Activated CD4-positive, alpha-beta T cell treated with anti-CD3 and anti-CD28 coated beads, Interleukin-2, amount 10 ng/mL, durations not matched to agents 24 days and 14 days (primary cell): ENCODE measurements around the gene PRLH. TPM values are rescaled to one million over a fixed set of nuclear protein-coding genes. Genes with fewer than 3 reads are reported as not detected.

Experiments
- DNase-seq: peaks from one replicate; pipeline ENCODE4 v3.0.0; 2022
- H3K27ac Mint-ChIP-seq: one replicate; pipeline ENCODE4 v1.8.0; 2022; ENCODE audit warnings: mild to moderate bottlenecking, mixed read lengths
- H3K27me3 Mint-ChIP-seq: one replicate; pipeline ENCODE4 v1.8.0; 2022; ENCODE audit warnings: mixed read lengths
- H3K36me3 Mint-ChIP-seq: one replicate; pipeline ENCODE4 v1.8.0; 2022; ENCODE audit warnings: low read depth, mild to moderate bottlenecking, mixed read lengths
- H3K4me1 Mint-ChIP-seq: one replicate; pipeline ENCODE4 v1.8.0; 2021; ENCODE audit warnings: mixed read lengths
- H3K4me3 Mint-ChIP-seq: one replicate; pipeline ENCODE4 v1.8.0; 2022; ENCODE audit warnings: mild to moderate bottlenecking, moderate library complexity, mixed read lengths
- H3K9me3 Mint-ChIP-seq: one replicate; pipeline ENCODE4 v1.8.0; 2021; ENCODE audit warnings: mixed read lengths
- intact Hi-C: fragments of 100-400 bp; cut with micrococcal nuclease; formaldehyde crosslinking; loops from one replicate; pipeline ENCODE4 v1.15.1; 2023
- total RNA-seq: library from RNA; stranded (reverse); gene quantifications from 2 replicates; pipeline ENCODE4 v1.2.3, GENCODE V29; 2022

Gene PRLH
- not detected in 2 replicates for total RNA-seq

DNA sequence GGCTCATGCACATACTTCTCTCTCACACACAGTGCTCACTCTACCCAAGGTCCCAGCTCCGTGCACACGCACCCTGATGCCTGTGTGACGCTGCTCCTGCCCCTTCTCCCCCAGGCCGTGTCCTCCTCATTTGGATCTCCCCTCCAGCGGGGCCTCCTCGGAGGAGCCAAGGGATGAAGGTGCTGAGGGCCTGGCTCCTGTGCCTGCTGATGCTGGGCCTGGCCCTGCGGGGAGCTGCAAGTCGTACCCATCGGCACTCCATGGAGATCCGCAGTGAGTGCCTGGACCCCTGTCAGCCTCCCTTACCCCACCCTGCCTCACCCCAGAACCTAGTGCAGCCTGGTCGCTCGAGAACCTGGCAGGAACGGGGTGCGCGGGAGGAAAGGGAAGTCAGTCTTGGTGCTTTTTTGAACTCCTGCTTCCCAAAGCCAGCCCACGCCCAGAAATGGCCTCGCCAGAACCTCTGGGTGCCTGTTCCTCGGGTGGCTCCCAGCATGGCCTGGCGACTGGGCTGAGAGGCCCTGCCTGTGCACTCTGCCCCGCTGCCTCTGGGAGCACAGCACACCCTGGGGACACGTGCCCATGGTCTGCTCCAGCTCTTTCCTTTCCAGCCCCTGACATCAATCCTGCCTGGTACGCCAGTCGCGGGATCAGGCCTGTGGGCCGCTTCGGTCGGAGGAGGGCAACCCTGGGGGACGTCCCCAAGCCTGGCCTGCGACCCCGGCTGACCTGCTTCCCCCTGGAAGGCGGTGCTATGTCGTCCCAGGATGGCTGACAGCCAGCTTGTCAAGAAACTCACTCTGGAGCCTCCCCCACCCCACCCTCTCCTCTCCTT lies at the start of gene PRLH:
TSS of gene PRLH (plus strand) at position 174 of the 835 bp plus-strand sequence. CDS start at position 174, 0 bp downstream.
- peaks cover under 1% of the 10 kb centered on the region for H3K4me1 Mint-ChIP-seq

GRCh38 chr2:237517163-237517562 lies 49.2 kb upstream of the PRLH start:
- no peak overlapping the region for H3K27ac Mint-ChIP-seq
- no peak overlapping the region for H3K4me3 Mint-ChIP-seq
- no peaks in the 10 kb centered on the region for H3K36me3 Mint-ChIP-seq
- peaks cover 7% of the 10 kb centered on the region for H3K9me3 Mint-ChIP-seq
- intact Hi-C loops, result loop anchor here (10.0 kb wide), 1 partner anchor 228 kb away; no protein-coding TSS in a partner anchor
- H3K4me1 Mint-ChIP-seq, result no peaks in the 10 kb centered on the region
- H3K27me3 Mint-ChIP-seq, result no peaks in the 10 kb centered on the region
- no peak for DNase-seq

More for the DNA sequence above, at the start of gene PRLH:
- intact Hi-C loops, result no loop called here
- Mint-ChIP-seq H3K4me3 (no peak within 1 kb of the TSS), H3K27ac (no peak within 1 kb of the TSS), H3K27me3 (peaks cover 8% of the 10 kb centered on the region), H3K9me3 (no peaks in the 10 kb centered on the region), H3K36me3 (no peaks in the 10 kb centered on the region)
- no peak for DNase-seq

DNA sequence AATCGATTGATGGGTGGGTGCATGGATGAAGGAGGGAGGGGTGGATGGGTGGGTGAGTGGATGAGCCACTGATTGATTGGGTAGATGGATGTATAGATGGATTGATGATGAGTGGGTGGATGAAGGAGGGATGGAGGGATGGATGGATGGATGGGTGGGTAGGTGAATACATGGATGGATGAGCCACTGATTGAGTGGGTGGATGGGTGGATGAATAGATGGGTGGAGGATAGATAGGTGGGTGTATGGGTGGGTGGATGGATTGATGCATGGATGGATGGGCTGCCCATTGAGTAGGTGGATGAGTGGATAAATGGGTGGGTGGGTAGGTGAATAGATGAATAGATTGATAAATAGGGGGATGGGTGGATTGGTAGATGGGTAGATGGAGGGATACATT lies 48.4 kb upstream of the PRLH start:
- Mint-ChIP-seq H3K9me3 (peaks cover 7% of the 10 kb centered on the region), H3K4me1 (no peaks in the 10 kb centered on the region), H3K27ac (no peak overlapping the region), H3K36me3 (no peaks in the 10 kb centered on the region), H3K27me3 (no peaks in the 10 kb centered on the region), H3K4me3 (no peak overlapping the region)
- intact Hi-C loops, result loop anchor here (10.0 kb wide), 1 partner anchor 227 kb away; no protein-coding TSS in a partner anchor
- DNase-seq, result no peak

DNA sequence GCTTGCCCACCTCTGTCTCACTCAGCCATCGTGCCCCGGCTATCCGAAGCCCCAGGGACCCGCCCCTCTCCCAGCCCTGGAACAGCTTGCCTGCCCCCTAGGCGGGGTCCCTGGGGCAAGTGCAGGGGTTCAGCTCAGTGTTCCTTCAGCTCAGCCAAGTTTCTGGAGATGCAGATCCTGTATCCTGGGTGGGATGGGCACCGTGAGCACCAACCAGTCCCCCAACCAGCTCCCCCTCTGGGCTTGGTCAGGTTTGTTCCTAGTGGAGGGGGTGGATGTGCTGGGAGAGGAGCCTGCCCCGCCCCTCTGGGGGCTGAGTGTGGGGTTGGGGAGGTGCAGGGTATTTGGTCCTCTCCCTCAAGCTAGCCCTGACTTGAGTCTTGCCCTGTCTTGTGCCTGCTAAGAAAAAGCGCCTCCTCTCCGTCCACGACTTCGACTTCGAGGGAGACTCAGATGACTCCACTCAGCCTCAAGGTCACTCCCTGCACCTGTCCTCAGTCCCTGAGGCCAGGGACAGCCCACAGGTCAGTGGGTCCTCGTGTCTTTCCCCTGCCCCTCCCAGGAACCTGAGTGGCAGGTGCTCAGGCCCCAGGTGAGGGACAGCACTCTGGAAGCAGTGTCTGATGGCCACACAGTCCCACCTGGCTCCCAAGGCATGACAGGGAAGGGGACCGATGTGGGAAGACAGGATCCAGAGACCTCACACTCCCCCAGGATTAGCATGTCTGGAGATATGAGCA lies 46.7 kb upstream of the PRLH start:
- no peak for DNase-seq
- Mint-ChIP-seq H3K4me1 (no peaks in the 10 kb centered on the region), H3K36me3 (no peaks in the 10 kb centered on the region), H3K9me3 (peaks cover 7% of the 10 kb centered on the region), H3K27ac (no peak overlapping the region), H3K4me3 (no peak overlapping the region), H3K27me3 (no peaks in the 10 kb centered on the region)
- intact Hi-C loops, result loop anchor here (10.0 kb wide), 1 partner anchor 225 kb away; no protein-coding TSS in a partner anchor

DNA sequence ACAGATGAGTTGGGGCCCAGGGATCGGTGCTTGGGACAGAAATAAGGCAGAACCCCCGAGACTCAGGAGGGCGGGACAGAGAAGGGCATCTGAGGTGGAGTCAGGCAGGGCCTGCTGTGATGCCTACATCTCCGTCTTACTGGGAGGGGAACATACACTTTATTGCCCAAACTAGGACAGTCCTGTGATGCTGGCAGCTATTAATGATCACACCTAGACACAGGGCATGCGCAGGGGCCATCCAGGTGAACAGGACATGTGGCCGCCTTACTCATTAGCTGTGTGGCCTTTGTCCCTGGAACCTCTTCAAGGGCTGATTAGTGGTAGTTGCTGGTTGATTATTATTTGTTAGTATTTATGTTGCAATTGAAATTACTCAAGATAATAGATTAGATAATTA lies 46.1 kb upstream of the PRLH start:
- intact Hi-C loops, result no loop called here
- no peaks in the 10 kb centered on the region for H3K36me3 Mint-ChIP-seq
- no peaks in the 10 kb centered on the region for H3K27me3 Mint-ChIP-seq
- no peak overlapping the region for H3K27ac Mint-ChIP-seq
- H3K4me3 Mint-ChIP-seq, result no peak overlapping the region
- peaks cover 7% of the 10 kb centered on the region for H3K9me3 Mint-ChIP-seq
- DNase-seq, result no peak
- H3K4me1 Mint-ChIP-seq, result no peaks in the 10 kb centered on the region

- DNase-seq, result no peak
- Mint-ChIP-seq H3K9me3 (no peaks in the 10 kb centered on the region), H3K4me1 (no peaks in the 10 kb centered on the region), H3K36me3 (no peaks in the 10 kb centered on the region), H3K27ac (no peak overlapping the region), H3K27me3 (no peaks in the 10 kb centered on the region), H3K4me3 (no peak overlapping the region)
- intact Hi-C loops, result no loop called here
These were observed 41.7 kb upstream of the PRLH start for GRCh38 chr2:237524631-237525030.

- intact Hi-C loops, result no loop called here
These were observed 40.7 kb upstream of the PRLH start for GRCh38 chr2:237525559-237526157.

GRCh38 chr2:237527233-237527632 lies 39.1 kb upstream of the PRLH start:
- no peak overlapping the region for H3K27ac Mint-ChIP-seq
- intact Hi-C loops, result no loop called here
- no peak overlapping the region for H3K4me3 Mint-ChIP-seq
- no peaks in the 10 kb centered on the region for H3K36me3 Mint-ChIP-seq
- H3K9me3 Mint-ChIP-seq, result no peaks in the 10 kb centered on the region
- no peak for DNase-seq
- H3K4me1 Mint-ChIP-seq, result no peaks in the 10 kb centered on the region
- H3K27me3 Mint-ChIP-seq, result no peaks in the 10 kb centered on the region

More at GRCh38 chr2:237525559-237526157, 40.7 kb upstream of the PRLH start:
- no peaks in the 10 kb centered on the region for H3K27me3 Mint-ChIP-seq
- H3K9me3 Mint-ChIP-seq, result no peaks in the 10 kb centered on the region
- H3K36me3 Mint-ChIP-seq, result no peaks in the 10 kb centered on the region
- H3K4me1 Mint-ChIP-seq, result no peaks in the 10 kb centered on the region
- H3K4me3 Mint-ChIP-seq, result no peak overlapping the region
- DNase-seq, result no peak
- no peak overlapping the region for H3K27ac Mint-ChIP-seq

DNA sequence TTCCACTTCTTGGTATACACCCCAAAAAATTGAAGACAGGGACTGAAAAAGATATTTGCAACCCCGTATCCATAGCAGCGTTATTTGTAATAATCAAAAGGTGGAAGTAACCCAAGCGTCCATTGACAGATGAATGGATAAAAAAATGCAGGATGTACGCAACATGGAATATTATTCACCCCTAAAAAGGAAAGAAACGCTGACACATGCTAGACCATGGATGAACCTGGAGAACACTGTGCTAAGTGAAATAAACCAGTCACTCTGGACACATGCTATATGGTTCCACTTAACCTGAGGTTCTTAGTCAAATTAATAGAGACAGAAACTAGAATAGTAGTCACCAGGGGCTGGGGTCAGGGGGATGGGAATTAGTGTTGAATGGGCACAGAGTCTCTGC lies 38.6 kb upstream of the PRLH start:
- Mint-ChIP-seq H3K27me3 (no peaks in the 10 kb centered on the region), H3K27ac (no peak overlapping the region), H3K36me3 (no peaks in the 10 kb centered on the region), H3K9me3 (no peaks in the 10 kb centered on the region), H3K4me3 (no peak overlapping the region), H3K4me1 (no peaks in the 10 kb centered on the region)
- DNase-seq, result no peak
- intact Hi-C loops, result no loop called here

- DNase-seq, result no peak
- Mint-ChIP-seq H3K4me3 (no peak overlapping the region), H3K27me3 (peaks cover 2% of the 10 kb centered on the region), H3K9me3 (no peaks in the 10 kb centered on the region), H3K27ac (no peak overlapping the region), H3K36me3 (no peaks in the 10 kb centered on the region), H3K4me1 (no peaks in the 10 kb centered on the region)
- intact Hi-C loops, result no loop called here
These were observed 36.6 kb upstream of the PRLH start for GRCh38 chr2:237529452-237530402.

- DNase-seq, result no peak
- Mint-ChIP-seq H3K9me3 (no peaks in the 10 kb centered on the region), H3K36me3 (no peaks in the 10 kb centered on the region), H3K27me3 (peaks cover 2% of the 10 kb centered on the region), H3K27ac (no peak overlapping the region), H3K4me3 (no peak overlapping the region), H3K4me1 (no peaks in the 10 kb centered on the region)
- intact Hi-C loops, result no loop called here
These were observed 35.6 kb upstream of the PRLH start for GRCh38 chr2:237530472-237531433.

DNA sequence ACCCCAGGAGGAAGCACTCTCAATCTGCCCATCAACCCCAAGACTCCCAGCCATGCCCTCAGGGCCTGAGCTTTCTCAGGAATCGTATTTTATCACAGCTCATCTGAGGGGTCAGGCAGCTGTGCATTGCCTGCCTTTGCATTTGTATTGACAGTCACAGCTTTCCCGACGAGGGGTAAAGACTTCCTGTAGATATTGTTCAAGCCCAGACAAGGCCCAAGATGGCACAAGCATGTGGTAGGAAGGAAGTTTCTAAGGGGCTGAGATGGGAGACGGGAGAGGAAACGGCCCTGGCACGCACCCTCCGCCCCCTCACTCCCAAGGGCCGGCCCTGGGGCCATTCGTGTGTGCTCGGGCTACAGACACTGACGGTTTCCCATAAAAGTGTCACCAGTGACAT lies 34.2 kb upstream of the PRLH start:
- intact Hi-C loops, result no loop called here
- peaks cover 2% of the 10 kb centered on the region for H3K27me3 Mint-ChIP-seq
- no peaks in the 10 kb centered on the region for H3K36me3 Mint-ChIP-seq
- DNase-seq, result no peak
- H3K4me3 Mint-ChIP-seq, result no peak overlapping the region
- H3K27ac Mint-ChIP-seq, result no peak overlapping the region
- H3K9me3 Mint-ChIP-seq, result no peaks in the 10 kb centered on the region
- H3K4me1 Mint-ChIP-seq, result no peaks in the 10 kb centered on the region
